ENCODE results near the gene ZMYM2. TPM values are rescaled to one million over a fixed set of nuclear protein-coding genes. Genes with fewer than 3 reads are reported as not detected.

Gene ZMYM2
- total and polyA plus RNA-seq, 2 donors (not counting 3 experiments of a cell fraction or from before 2014, with no cell fraction given): 14.7 to 75.3 TPM

DNA sequence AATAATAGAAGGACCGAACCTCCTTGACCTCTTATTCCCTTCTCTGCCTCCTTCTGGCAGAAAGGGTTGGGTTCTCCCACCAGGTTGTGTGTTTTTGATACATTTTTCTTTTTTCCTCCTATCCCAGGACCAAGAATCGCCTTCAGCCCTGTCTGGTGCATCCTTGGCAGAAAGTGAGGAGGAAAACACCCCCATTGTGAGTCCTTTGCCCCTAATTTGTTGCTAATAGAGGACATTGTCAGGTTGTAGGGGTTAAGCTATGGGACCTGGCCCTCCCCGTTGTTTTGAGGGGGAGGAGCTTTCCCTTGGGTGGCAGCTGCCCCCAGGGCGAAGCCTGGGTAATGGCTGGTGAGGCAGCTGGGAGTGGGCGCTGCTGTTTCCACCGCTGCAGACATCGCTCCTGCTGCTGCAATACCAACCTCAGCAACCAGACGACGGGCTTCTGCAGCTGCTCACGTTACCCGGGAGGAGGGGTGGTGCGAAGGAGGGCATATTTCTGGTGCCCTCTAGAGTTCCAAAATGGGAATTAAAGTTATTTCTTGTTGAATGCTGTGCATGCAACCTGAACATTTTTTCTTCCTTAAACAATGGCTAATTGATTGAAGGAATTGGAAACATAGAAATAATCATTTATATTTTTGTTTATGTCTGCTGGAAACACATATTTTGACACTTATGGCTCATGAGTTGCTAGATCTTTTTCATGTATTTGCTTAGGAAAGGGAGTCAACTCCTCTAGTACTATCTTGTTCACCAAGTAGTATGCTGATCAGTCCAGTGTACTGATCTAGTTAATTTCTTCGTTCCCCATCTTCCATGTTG lies 1.5 kb downstream of the ZMYM2 start:
- DNase-seq (ENCODE audit: low read depth, low spot score) (peak; percentile 91), FAIRE-seq (peak; percentile 82)
- intact Hi-C loops (cut with micrococcal nuclease) (loop anchor here (2.0 kb wide), 2 partner anchors 33 to 177 kb away; partner anchors contain the start of gene PSPC1), dilution Hi-C loops (cut with MboI; ENCODE audit: extremely low pct_ligation_motif_present, low sequenced_read_pairs) (no loop called here)
- Histone ChIP-seq H3K27ac (ENCODE audit: insufficient read depth, low read depth, low read length) (peak overlapping the region; percentile 82), H3K9me3 (replicated peaks; ENCODE audit: control insufficient read depth, insufficient read depth, low read length) (no peaks in the 10 kb centered on the region), H3K9me1 (replicated peaks; ENCODE audit: control insufficient read depth, extremely low read depth, insufficient read depth, low read length) (peaks cover 2% of the 10 kb centered on the region), H3K4me2 (ENCODE audit: insufficient read depth, low read length) (peak overlapping the region; percentile 97), H3K36me3 (ENCODE audit: control insufficient read depth in 2 of 2, extremely low read depth in 1 of 2, insufficient read depth in 2 of 2, low read length in 2 of 2) (peaks cover 0 to 4% of the 10 kb centered on the region in 2 experiments), H3K27me3 (ENCODE audit: control insufficient read depth in 2 of 2, insufficient read depth in 2 of 2, low read length in 2 of 2) (peaks cover 3 to 10% of the 10 kb centered on the region in 2 experiments), H3K9ac (replicated peaks; ENCODE audit: extremely low read depth, insufficient read depth, low read length) (peak overlapping the region; percentile 87), H3K4me3 (replicated peaks in 1 of 3; ENCODE audit: insufficient read depth in 1 of 3, low read depth in 1 of 3, low read length in 3 of 3) (peak overlapping the region; percentile 74 to 97 (median 97)), H3K79me2 (ENCODE audit: control insufficient read depth, insufficient read depth, low read length) (peaks cover 50% of the 10 kb centered on the region), H3K4me1 (ENCODE audit: control insufficient read depth, extremely low read depth, insufficient read depth, low read length) (peaks cover 25% of the 10 kb centered on the region), H2AFZ (ENCODE audit: low read depth, low read length) (peak overlapping the region; percentile 80), H4K20me1 (replicated peaks; ENCODE audit: control insufficient read depth, extremely low read depth, insufficient read depth, low read length) (peaks cover 8% of the 10 kb centered on the region)
- ChIA-PET POLR2A (no interaction called here), CTCF (interaction anchor here (0.6 to 1.2 kb wide), 11 partner anchors 9 to 114 kb away, joined by 3 to 30 read pairs (median 4); partner anchors contain the start of gene ZMYM5)
- TF ChIP-seq, protein P1, sequence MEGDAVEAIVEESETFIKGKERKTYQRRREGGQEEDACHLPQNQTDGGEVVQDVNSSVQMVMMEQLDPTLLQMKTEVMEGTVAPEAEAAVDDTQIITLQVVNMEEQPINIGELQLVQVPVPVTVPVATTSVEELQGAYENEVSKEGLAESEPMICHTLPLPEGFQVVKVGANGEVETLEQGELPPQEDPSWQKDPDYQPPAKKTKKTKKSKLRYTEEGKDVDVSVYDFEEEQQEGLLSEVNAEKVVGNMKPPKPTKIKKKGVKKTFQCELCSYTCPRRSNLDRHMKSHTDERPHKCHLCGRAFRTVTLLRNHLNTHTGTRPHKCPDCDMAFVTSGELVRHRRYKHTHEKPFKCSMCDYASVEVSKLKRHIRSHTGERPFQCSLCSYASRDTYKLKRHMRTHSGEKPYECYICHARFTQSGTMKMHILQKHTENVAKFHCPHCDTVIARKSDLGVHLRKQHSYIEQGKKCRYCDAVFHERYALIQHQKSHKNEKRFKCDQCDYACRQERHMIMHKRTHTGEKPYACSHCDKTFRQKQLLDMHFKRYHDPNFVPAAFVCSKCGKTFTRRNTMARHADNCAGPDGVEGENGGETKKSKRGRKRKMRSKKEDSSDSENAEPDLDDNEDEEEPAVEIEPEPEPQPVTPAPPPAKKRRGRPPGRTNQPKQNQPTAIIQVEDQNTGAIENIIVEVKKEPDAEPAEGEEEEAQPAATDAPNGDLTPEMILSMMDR (IDR thresholded peaks at IDR 0.05; ENCODE audit: extremely low read depth in 1 of 2, insufficient read depth in 1 of 2, low read depth in 1 of 2, low read length in 2 of 2): peak; percentile 70 to 75
- no peak for TF ChIP-seq FOS (IDR thresholded peaks at IDR 0.05; ENCODE audit: borderline replicate concordance, insufficient read depth, low read length)
- BruUV-seq (replicated peaks): no TSS peak

DNA sequence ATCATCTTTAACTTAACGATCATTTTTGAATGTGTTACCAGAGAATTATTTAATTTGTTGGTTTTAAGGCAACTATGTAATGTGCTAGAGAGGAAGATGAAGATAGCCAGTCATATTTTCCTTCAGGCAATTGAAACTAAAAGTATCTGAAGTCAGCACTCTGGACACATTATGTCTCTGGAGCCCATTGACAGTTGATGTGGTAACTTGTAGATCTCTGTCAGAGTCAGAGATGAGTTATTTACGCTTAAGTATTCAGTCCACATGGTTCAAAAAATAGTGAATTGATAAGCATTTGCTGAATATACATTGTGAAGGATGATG lies 2.1 kb downstream of the ZMYM2 start:
- peaks cover 0 to 7% of the 10 kb centered on the region in 2 experiments for H3K27me3 ChIP-seq (ENCODE audit: control insufficient read depth in 2 of 2, insufficient read depth in 2 of 2, low read length in 2 of 2)
- TSS peak; percentile 25 for BruUV-seq (replicated peaks)
- no peak for DNase-seq (ENCODE audit: low read depth, low spot score)
- peaks cover 2% of the 10 kb centered on the region for H3K9me1 ChIP-seq (replicated peaks; ENCODE audit: control insufficient read depth, extremely low read depth, insufficient read depth, low read length)
- TF ChIP-seq, protein P2, sequence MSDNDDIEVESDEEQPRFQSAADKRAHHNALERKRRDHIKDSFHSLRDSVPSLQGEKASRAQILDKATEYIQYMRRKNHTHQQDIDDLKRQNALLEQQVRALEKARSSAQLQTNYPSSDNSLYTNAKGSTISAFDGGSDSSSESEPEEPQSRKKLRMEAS (IDR thresholded peaks at IDR 0.05; ENCODE audit: insufficient read depth, insufficient read length): no peak
- no peak for TF ChIP-seq POLR2A (IDR thresholded peaks at IDR 0.05; ENCODE audit: low read depth, low read length)
- peaks cover 54% of the 10 kb centered on the region for H3K79me2 ChIP-seq (ENCODE audit: control insufficient read depth, insufficient read depth, low read length)
- H3K4me2 ChIP-seq (ENCODE audit: insufficient read depth, low read length): peak overlapping the region; percentile 97
- H3K4me3 ChIP-seq (replicated peaks in 1 of 3; ENCODE audit: insufficient read depth in 1 of 3, low read depth in 1 of 3, low read length in 3 of 3): peak overlapping the region in 2 of 3 experiments; percentile 5 to 44
- peaks cover 0 to 4% of the 10 kb centered on the region in 2 experiments for H3K36me3 ChIP-seq (ENCODE audit: control insufficient read depth in 2 of 2, extremely low read depth in 1 of 2, insufficient read depth in 2 of 2, low read length in 2 of 2)
- H4K20me1 ChIP-seq (replicated peaks; ENCODE audit: control insufficient read depth, extremely low read depth, insufficient read depth, low read length): peaks cover 8% of the 10 kb centered on the region
- no peak for FAIRE-seq
- intact Hi-C loops (cut with micrococcal nuclease): loop anchor here (2.0 kb wide), 1 partner anchor 34 kb away; no protein-coding TSS in a partner anchor
- dilution Hi-C loops (cut with MboI; ENCODE audit: extremely low pct_ligation_motif_present, low sequenced_read_pairs): no loop called here
- H2AFZ ChIP-seq (ENCODE audit: low read depth, low read length): no peak overlapping the region
- H3K9me3 ChIP-seq (replicated peaks; ENCODE audit: control insufficient read depth, insufficient read depth, low read length): no peaks in the 10 kb centered on the region
- POLR2A ChIA-PET: no interaction called here
- H3K9ac ChIP-seq (replicated peaks; ENCODE audit: extremely low read depth, insufficient read depth, low read length): no peak overlapping the region
- peaks cover 25% of the 10 kb centered on the region for H3K4me1 ChIP-seq (ENCODE audit: control insufficient read depth, extremely low read depth, insufficient read depth, low read length)
- no peak overlapping the region for H3K27ac ChIP-seq (ENCODE audit: insufficient read depth, low read depth, low read length)
- CTCF ChIA-PET: interaction anchor here (0.9 to 1.2 kb wide), 6 partner anchors 8 to 115 kb away, joined by 3 to 30 read pairs (median 6); no protein-coding TSS in a partner anchor
